ENCODE data around the gene WDHD1.
"Not testable (repeated sequence)": the region's sequence is repeated elsewhere in the genome, so short reads cannot be mapped to it uniquely, and the experiment has no call there.

WDHD1 gene

GRCh38 chr14:54901380-54902142 is 125.3 kb downstream of the WDHD1 start:
- H3K4me3 ChIP-seq (ENCODE audit: insufficient read depth, low read length, poor library complexity, severe bottlenecking): peak overlapping the region; percentile 93
- peak overlapping the region; percentile 88 for H3K4me2 ChIP-seq (ENCODE audit: low read depth, low read length, poor library complexity, severe bottlenecking)
- H3K9me2 ChIP-seq (replicated peaks; ENCODE audit: insufficient read depth, low read length): no peaks in the 10 kb centered on the region
- H3K9ac ChIP-seq (ENCODE audit: low read length): peak overlapping the region; percentile 89
- H3K27me3 ChIP-seq (ENCODE audit: low read length): no peaks in the 10 kb centered on the region
- H3K9me3 ChIP-seq (ENCODE audit: insufficient read depth, low read length): no peaks in the 10 kb centered on the region
- 0 out of 2 replicates have a peak, but pooled peaks cover 4% of the 10 kb centered on the region for H3F3A ChIP-seq (ENCODE audit: insufficient read depth)
- peak overlapping the region; percentile 99 for H2AFZ ChIP-seq (ENCODE audit: low read depth, low read length, severe bottlenecking)
- TF ChIP-seq CTCF (IDR thresholded peaks at IDR 0.05; ENCODE audit: insufficient read depth, low read length, poor library complexity, severe bottlenecking): no peak
- no peak for TF ChIP-seq EZH2phosphoT487 (conservative IDR thresholded peaks at IDR 0.05; ENCODE audit: low read length)
- H4K20me1 ChIP-seq (ENCODE audit: low read depth, low read length): no peaks in the 10 kb centered on the region
- no peaks in the 10 kb centered on the region for H3K36me3 ChIP-seq (ENCODE audit: low read length)
- peak overlapping the region; percentile 53; the same call in 1 of the 2 replicates for H3K27ac ChIP-seq (ENCODE audit: low read depth, low read length)
- H3K79me2 ChIP-seq (ENCODE audit: insufficient read depth, low read length): peaks cover 8% of the 10 kb centered on the region; the same call in 1 of the 2 replicates

GRCh38 chr14:54899573-54899972 is 127.3 kb downstream of the WDHD1 start:
- 0 out of 2 replicates have a peak, but pooled peaks cover 1% of the 10 kb centered on the region for H3F3A ChIP-seq (ENCODE audit: insufficient read depth)
- no peaks in the 10 kb centered on the region for H3K36me3 ChIP-seq (ENCODE audit: low read length)
- no peak for TF ChIP-seq CTCF (IDR thresholded peaks at IDR 0.05; ENCODE audit: insufficient read depth, low read length, poor library complexity, severe bottlenecking)
- TF ChIP-seq EZH2phosphoT487 (conservative IDR thresholded peaks at IDR 0.05; ENCODE audit: low read length): no peak
- H3K4me3 ChIP-seq (ENCODE audit: insufficient read depth, low read length, poor library complexity, severe bottlenecking): no peak overlapping the region
- no peaks in the 10 kb centered on the region for H3K27me3 ChIP-seq (ENCODE audit: low read length)
- H3K27ac ChIP-seq (ENCODE audit: low read depth, low read length): no peak overlapping the region
- H3K9ac ChIP-seq (ENCODE audit: low read length): no peak overlapping the region
- no peak overlapping the region for H3K4me2 ChIP-seq (ENCODE audit: low read depth, low read length, poor library complexity, severe bottlenecking)
- H3K9me2 ChIP-seq (replicated peaks; ENCODE audit: insufficient read depth, low read length): no peaks in the 10 kb centered on the region
- H4K20me1 ChIP-seq (ENCODE audit: low read depth, low read length): no peaks in the 10 kb centered on the region
- peaks cover 8% of the 10 kb centered on the region; the same call in 1 of the 2 replicates for H3K79me2 ChIP-seq (ENCODE audit: insufficient read depth, low read length)
- H3K9me3 ChIP-seq (ENCODE audit: insufficient read depth, low read length): no peaks in the 10 kb centered on the region
- no peak overlapping the region for H2AFZ ChIP-seq (ENCODE audit: low read depth, low read length, severe bottlenecking)

GRCh38 chr14:54897809-54898555 is 128.9 kb downstream of the WDHD1 start:
- H3K27me3 ChIP-seq (ENCODE audit: low read length); H3K9me2 ChIP-seq (replicated peaks; ENCODE audit: insufficient read depth, low read length); H3K9ac ChIP-seq (ENCODE audit: low read length); H3K9me3 ChIP-seq (ENCODE audit: insufficient read depth, low read length); H3K4me3 ChIP-seq (ENCODE audit: insufficient read depth, low read length, poor library complexity, severe bottlenecking); H3K27ac ChIP-seq (ENCODE audit: low read depth, low read length); H3K36me3 ChIP-seq (ENCODE audit: low read length); H3F3A ChIP-seq (ENCODE audit: insufficient read depth); H2AFZ ChIP-seq (ENCODE audit: low read depth, low read length, severe bottlenecking); H3K4me2 ChIP-seq (ENCODE audit: low read depth, low read length, poor library complexity, severe bottlenecking); H4K20me1 ChIP-seq (ENCODE audit: low read depth, low read length); H3K79me2 ChIP-seq (ENCODE audit: insufficient read depth, low read length): not testable (repeated sequence)

GRCh38 chr14:54895683-54896082 is 131.2 kb downstream of the WDHD1 start:
- no peak overlapping the region for H3K9ac ChIP-seq (ENCODE audit: low read length)
- no peak overlapping the region for H3K27ac ChIP-seq (ENCODE audit: low read depth, low read length)
- no peaks in the 10 kb centered on the region for H4K20me1 ChIP-seq (ENCODE audit: low read depth, low read length)
- H3K27me3 ChIP-seq (ENCODE audit: low read length): no peaks in the 10 kb centered on the region
- H3F3A ChIP-seq (ENCODE audit: insufficient read depth): no peaks in the 10 kb centered on the region
- no peaks in the 10 kb centered on the region for H3K9me3 ChIP-seq (ENCODE audit: insufficient read depth, low read length)
- no peak overlapping the region for H3K4me2 ChIP-seq (ENCODE audit: low read depth, low read length, poor library complexity, severe bottlenecking)
- H3K79me2 ChIP-seq (ENCODE audit: insufficient read depth, low read length): 0 out of 2 replicates have a peak, but pooled peaks cover 3% of the 10 kb centered on the region
- H3K9me2 ChIP-seq (replicated peaks; ENCODE audit: insufficient read depth, low read length): no peaks in the 10 kb centered on the region
- no peak overlapping the region for H3K4me3 ChIP-seq (ENCODE audit: insufficient read depth, low read length, poor library complexity, severe bottlenecking)
- TF ChIP-seq EZH2phosphoT487 (conservative IDR thresholded peaks at IDR 0.05; ENCODE audit: low read length) (no peak), CTCF (IDR thresholded peaks at IDR 0.05; ENCODE audit: insufficient read depth, low read length, poor library complexity, severe bottlenecking) (no peak)
- H3K36me3 ChIP-seq (ENCODE audit: low read length): no peaks in the 10 kb centered on the region
- no peak overlapping the region for H2AFZ ChIP-seq (ENCODE audit: low read depth, low read length, severe bottlenecking)

Measured in SU-DHL-6 (cell line).